Keratinocyte (primary cell): ENCODE results near the gene CCNL2. TPM values are rescaled to one million over a fixed set of nuclear protein-coding genes. Genes with fewer than 3 reads are reported as not detected.

Source experiments
- DNase-seq: peaks from one replicate; pipeline ENCODE4 v3.0.0-alpha.2; 2011; ENCODE audit warnings: low read depth, missing footprints, low spot score
- FAIRE-seq: peaks from 2 replicates; lab custom pipeline; 2011; peaks lifted over from hg19 to GRCh38; lab: Jason Lieb, UNC
- H2AFZ ChIP-seq: 2 replicates; pipeline ENCODE4 v1.6.0; 2012; ENCODE audit warnings: low read length, control low read depth, inconsistent platforms; ENCODE audit not compliant: control insufficient read depth
- H3K27ac ChIP-seq: 2 replicates; pipeline ENCODE4 v1.5.1; 2011; ENCODE audit warnings: low read length; ENCODE audit not compliant: control insufficient read depth, insufficient read depth
- H3K27me3 ChIP-seq: 3 replicates; pipeline ENCODE4 v1.6.0; 2011; ENCODE audit warnings: low read length; ENCODE audit not compliant: control insufficient read depth, insufficient read depth; ENCODE audit errors: extremely low read depth
- H3K36me3 ChIP-seq, 2 experiments: 2 replicates in 1 of 2; 3 replicates in 1 of 2; pipeline ENCODE4 v1.5.1; 2011; ENCODE audit warnings: low read length in 2 of 2, mild to moderate bottlenecking in 1 of 2; ENCODE audit not compliant: control insufficient read depth in 2 of 2, insufficient read depth in 2 of 2; ENCODE audit errors: extremely low read depth in 1 of 2
- H3K4me1 ChIP-seq: 3 replicates; pipeline ENCODE4 v1.5.1; 2011; ENCODE audit warnings: low read length; ENCODE audit not compliant: control insufficient read depth, insufficient read depth; ENCODE audit errors: extremely low read depth
- H3K4me2 ChIP-seq: 3 replicates; pipeline ENCODE4 v1.6.0; 2011; ENCODE audit warnings: low read depth, low read length; ENCODE audit not compliant: control insufficient read depth, insufficient read depth; ENCODE audit errors: extremely low read depth
- H3K4me3 ChIP-seq, 3 experiments: fragments of 200-600 bp in 1 of 3; sonication (generic) in 1 of 3; 2 replicates in 2 of 3; 3 replicates in 1 of 3; pipeline ENCODE4 v1.5.1; 2011 to 2016; ENCODE audit warnings: low read length in 3 of 3, mild to moderate bottlenecking in 3 of 3, control low read depth in 2 of 3, inconsistent platforms in 1 of 3, low read depth in 1 of 3, mixed read lengths in 1 of 3, mixed run types in 1 of 3, moderate library complexity in 1 of 3; ENCODE audit not compliant: control insufficient read depth in 2 of 3, insufficient read depth in 2 of 3; ENCODE audit errors: extremely low read depth in 1 of 3
- H3K79me2 ChIP-seq: 2 replicates; pipeline ENCODE4 v1.6.0; 2012; ENCODE audit warnings: low read length; ENCODE audit not compliant: control insufficient read depth, insufficient read depth
- H3K9ac ChIP-seq: 3 replicates; pipeline ENCODE4 v1.6.0; 2011; ENCODE audit warnings: low read length; ENCODE audit not compliant: control insufficient read depth, insufficient read depth; ENCODE audit errors: extremely low read depth
- H3K9me1 ChIP-seq: 3 replicates; pipeline ENCODE4 v1.6.0; 2011; ENCODE audit warnings: low read length; ENCODE audit not compliant: control insufficient read depth, insufficient read depth; ENCODE audit errors: extremely low read depth
- H3K9me3 ChIP-seq: 2 replicates; pipeline ENCODE4 v1.5.1; 2012; ENCODE audit warnings: low read depth, low read length; ENCODE audit not compliant: control insufficient read depth
- H4K20me1 ChIP-seq: 3 replicates; pipeline ENCODE4 v1.6.0; 2011; ENCODE audit warnings: low read length; ENCODE audit not compliant: control insufficient read depth, insufficient read depth; ENCODE audit errors: extremely low read depth
- EZH2 ChIP-seq: IDR thresholded peaks from one replicate; pipeline ENCODE4 v1.6.1; 2012; ENCODE audit warnings: inconsistent platforms, mild to moderate bottlenecking, low read length, moderate library complexity
- dilution Hi-C: fragments of 300-500 bp; cut with MboI; formaldehyde crosslinking; loops from one replicate; pipeline ENCODE4 v1.7.0; 2020; ENCODE audit warnings: low sequenced_read_pairs; ENCODE audit not compliant: extremely low pct_ligation_motif_present
- polyA plus RNA-seq, 5 experiments: library from polyadenylated mRNA; depleted of rRNA in 3 of 5; stranded (reverse) in 3 of 5; stranded (forward) in 1 of 5; unstranded in 1 of 5; fragments of >200 nt; gene quantifications; 1 replicate in 1 of 5; 2 replicates in 3 of 5; 3 replicates in 1 of 5; pipeline versions ENCODE4 v1.2.1 to v1.2.3, GENCODE V29; 2011 to 2012; ENCODE audit warnings: missing spikeins in 2 of 5, low read depth in 1 of 5, low replicate concordance in 1 of 5
- TF ChIP-seq, protein P1 (sequence below), 3 experiments: IDR thresholded peaks in 1 of 3; conservative IDR thresholded peaks in 1 of 3; optimal IDR thresholded peaks in 1 of 3; 2 replicates in 2 of 3; 3 replicates in 1 of 3; pipeline versions ENCODE3 to v1.5.1; 2011; ENCODE audit warnings: low read length in 3 of 3, mild to moderate bottlenecking in 3 of 3, moderate library complexity in 2 of 3, control low read depth in 1 of 3, inconsistent platforms in 1 of 3; ENCODE audit not compliant: insufficient read depth in 2 of 3; ENCODE audit errors: extremely low read depth in 1 of 3

CCNL2 gene
- polyA plus RNA-seq, 1 donor (not counting 4 experiments of a cell fraction or from before 2014, with no cell fraction given), result 140 TPM

DNA sequence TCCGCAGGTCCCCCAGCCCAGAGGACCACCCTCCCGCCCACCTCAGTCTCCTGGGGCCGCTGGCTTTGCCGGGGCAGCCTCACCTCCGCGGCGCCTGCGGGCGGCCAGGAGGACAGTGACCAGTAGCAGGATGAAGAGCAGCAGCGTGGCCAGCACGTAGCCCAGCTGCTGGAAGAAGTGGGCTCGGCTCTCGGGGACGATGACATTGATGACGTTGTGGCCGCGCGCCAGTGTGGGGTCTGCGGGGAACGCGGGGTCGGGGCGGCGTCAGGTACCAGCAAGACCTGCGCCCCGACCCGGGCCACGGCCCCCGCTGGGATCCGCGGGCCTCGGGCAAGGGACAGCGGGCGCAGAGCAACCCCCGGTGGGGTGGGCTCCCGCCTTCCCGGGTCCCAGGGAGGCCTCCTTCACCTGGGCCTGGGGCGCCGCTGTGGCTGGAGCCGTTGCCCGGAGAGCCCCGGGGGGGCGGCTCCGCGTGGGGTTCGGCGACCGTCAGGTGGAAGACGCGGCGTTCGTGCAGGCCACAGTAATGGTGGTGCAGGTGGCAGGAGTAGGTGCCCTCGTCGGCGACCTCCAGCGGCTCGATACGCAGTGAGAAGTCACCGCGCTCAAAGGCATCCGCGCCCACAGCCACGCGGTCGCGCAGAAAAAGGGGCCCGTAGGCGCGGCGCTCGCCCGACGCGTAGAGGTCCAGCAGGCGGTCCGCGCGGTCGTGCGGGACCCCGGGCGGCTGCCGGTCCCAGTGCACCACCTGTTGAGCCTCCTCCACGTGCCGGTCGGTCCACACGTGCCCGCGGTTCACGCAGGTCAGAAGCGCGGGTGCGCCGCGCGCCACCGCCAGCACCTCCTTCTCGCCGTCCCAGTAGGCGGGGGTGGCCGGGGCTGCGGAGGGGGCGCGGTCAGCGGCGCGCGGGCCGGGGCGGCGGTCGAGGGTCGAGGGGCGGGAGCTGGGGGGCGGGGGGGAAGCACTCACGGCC, 44.6 kb downstream of the CCNL2 start:
- H3K27me3 ChIP-seq, result peaks cover 8% of the 10 kb centered on the region
- dilution Hi-C loops, result no loop called here
- peaks cover 9% of the 10 kb centered on the region for H3K4me1 ChIP-seq
- no peaks in the 10 kb centered on the region for H3K79me2 ChIP-seq
- TF ChIP-seq, protein P1, sequence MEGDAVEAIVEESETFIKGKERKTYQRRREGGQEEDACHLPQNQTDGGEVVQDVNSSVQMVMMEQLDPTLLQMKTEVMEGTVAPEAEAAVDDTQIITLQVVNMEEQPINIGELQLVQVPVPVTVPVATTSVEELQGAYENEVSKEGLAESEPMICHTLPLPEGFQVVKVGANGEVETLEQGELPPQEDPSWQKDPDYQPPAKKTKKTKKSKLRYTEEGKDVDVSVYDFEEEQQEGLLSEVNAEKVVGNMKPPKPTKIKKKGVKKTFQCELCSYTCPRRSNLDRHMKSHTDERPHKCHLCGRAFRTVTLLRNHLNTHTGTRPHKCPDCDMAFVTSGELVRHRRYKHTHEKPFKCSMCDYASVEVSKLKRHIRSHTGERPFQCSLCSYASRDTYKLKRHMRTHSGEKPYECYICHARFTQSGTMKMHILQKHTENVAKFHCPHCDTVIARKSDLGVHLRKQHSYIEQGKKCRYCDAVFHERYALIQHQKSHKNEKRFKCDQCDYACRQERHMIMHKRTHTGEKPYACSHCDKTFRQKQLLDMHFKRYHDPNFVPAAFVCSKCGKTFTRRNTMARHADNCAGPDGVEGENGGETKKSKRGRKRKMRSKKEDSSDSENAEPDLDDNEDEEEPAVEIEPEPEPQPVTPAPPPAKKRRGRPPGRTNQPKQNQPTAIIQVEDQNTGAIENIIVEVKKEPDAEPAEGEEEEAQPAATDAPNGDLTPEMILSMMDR (optimal IDR thresholded peaks at IDR 0.05 in 1 of 3, IDR thresholded peaks at IDR 0.05 in 1 of 3, conservative IDR thresholded peaks at IDR 0.05 in 1 of 3; ENCODE audit: extremely low read depth in 1 of 3, insufficient read depth in 2 of 3, low read length in 3 of 3), result no peak
- no peak for TF ChIP-seq EZH2
- H3K4me3 ChIP-seq, result no peak overlapping the region
- no peak overlapping the region for H2AFZ ChIP-seq
- H3K4me2 ChIP-seq, result no peak overlapping the region
- H3K9ac ChIP-seq, result no peak overlapping the region
- no peaks in the 10 kb centered on the region for H3K9me1 ChIP-seq
- DNase-seq (no peak), FAIRE-seq (no peak)
- no peaks in the 10 kb centered on the region for H4K20me1 ChIP-seq
- H3K27ac ChIP-seq, result no peak overlapping the region
- H3K36me3 ChIP-seq, result no peaks in the 10 kb centered on the region
- H3K9me3 ChIP-seq, result no peaks in the 10 kb centered on the region

DNA sequence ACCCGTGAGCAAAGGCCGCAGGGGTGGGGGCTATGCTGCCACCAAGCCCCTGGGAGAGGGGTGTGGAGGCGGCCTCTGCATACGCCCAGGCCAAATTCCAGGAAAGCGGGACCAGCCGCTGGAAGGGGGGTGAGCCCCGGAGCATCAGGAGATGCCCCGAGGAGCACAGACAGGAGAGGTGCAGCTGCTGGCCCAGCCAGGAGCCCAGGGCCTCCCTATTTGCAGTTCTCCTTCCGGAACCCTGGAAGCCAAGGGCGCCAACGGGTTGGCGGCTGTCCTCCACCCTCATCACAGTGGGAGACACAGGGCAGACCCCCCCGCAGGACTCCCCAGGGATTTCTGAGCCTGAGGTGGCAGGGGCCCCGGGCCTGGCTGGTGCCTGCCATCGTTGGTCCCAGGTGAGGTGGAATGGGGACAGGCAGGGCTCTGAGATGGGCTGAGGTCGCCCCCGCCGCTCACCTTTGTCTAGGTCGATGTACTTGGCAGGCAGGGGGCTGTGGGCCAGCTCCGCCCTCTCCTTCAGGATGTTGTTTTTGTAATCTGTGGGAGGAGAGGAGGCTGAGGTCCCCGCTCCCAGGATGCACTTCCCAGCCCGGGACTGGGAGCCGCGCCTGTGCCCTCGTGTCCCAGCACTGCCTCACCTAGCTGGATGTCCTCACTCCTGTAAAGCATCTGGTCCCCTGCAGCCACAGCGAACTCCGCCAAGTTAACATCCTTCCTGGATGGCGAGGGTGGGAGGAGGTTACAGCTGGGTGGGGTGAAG, 45.6 kb downstream of the CCNL2 start:
- Histone ChIP-seq H3K9ac (no peak overlapping the region), H3K79me2 (peaks cover 3% of the 10 kb centered on the region), H3K27ac (no peak overlapping the region), H3K4me3 (no peak overlapping the region), H3K4me2 (no peak overlapping the region), H3K9me1 (no peaks in the 10 kb centered on the region), H3K9me3 (no peaks in the 10 kb centered on the region), H2AFZ (no peak overlapping the region), H4K20me1 (no peaks in the 10 kb centered on the region), H3K4me1 (peaks cover 6% of the 10 kb centered on the region), H3K27me3 (peaks cover 8% of the 10 kb centered on the region), H3K36me3 (no peaks in the 10 kb centered on the region)
- DNase-seq (no peak), FAIRE-seq (no peak)
- dilution Hi-C loops, result no loop called here
- TF ChIP-seq, protein P1 (optimal IDR thresholded peaks at IDR 0.05 in 1 of 3, IDR thresholded peaks at IDR 0.05 in 1 of 3, conservative IDR thresholded peaks at IDR 0.05 in 1 of 3; ENCODE audit: extremely low read depth in 1 of 3, insufficient read depth in 2 of 3, low read length in 3 of 3), result no peak
- no peak for TF ChIP-seq EZH2
